Adrenal gland (tissue), 5 donors: ENCODE results near the gene EFNA2.

Experiments
- CTCF ChIP-seq, 6 experiments: fragments of 450-650 bp in 4 of 6; fragments of 200-600 bp in 2 of 6; sonication (generic) in 1 of 6; IDR thresholded peaks; 1 replicate in 5 of 6; 2 replicates in 1 of 6; pipeline versions ENCODE4 v1.5.1 to v1.8.0; 2016 to 2021; ENCODE audit warnings: antibody characterized with exemption in 6 of 6, mild to moderate bottlenecking in 2 of 6, moderate library complexity in 1 of 6
- POLR2A ChIP-seq, 2 donors: fragments of 450-650 bp; IDR thresholded peaks; one replicate each; pipeline ENCODE4 v1.6.1; 2017; ENCODE audit warnings: antibody characterized with exemption in 2 of 2, mild to moderate bottlenecking in 2 of 2, moderate library complexity in 1 of 2
- donor health status: DM: no; HTN: no; CAD: no.

- TF ChIP-seq CTCF (IDR thresholded peaks at IDR 0.05) (no peak), POLR2A (IDR thresholded peaks at IDR 0.05) (no peak)
These were observed 12.2 kb upstream of the EFNA2 start for GRCh38 chr19:1273263-1274041.
